Gastroesophageal sphincter (tissue), 3 donors: ENCODE measurements around the gene HOXD13.

Experiments
- POLR2A ChIP-seq, 2 donors: fragments of 450-650 bp; IDR thresholded peaks; one replicate each; pipeline ENCODE4 v1.6.1; 2017; ENCODE audit warnings: antibody characterized with exemption in 2 of 2, mild to moderate bottlenecking in 2 of 2, moderate library complexity in 1 of 2
- POLR2AphosphoS5 ChIP-seq: sonication (generic); formaldehyde crosslinking; IDR thresholded peaks from one replicate; pipeline ENCODE4 v1.6.1; 2017; ENCODE audit warnings: antibody characterized with exemption
- TF ChIP-seq, protein P1 (sequence below), 4 experiments: fragments of 200-600 bp in 2 of 4; fragments of 450-650 bp in 2 of 4; sonication (generic) in 1 of 4; IDR thresholded peaks; one replicate each; pipeline ENCODE4 v1.5.1; 2017 to 2019; ENCODE audit warnings: antibody characterized with exemption in 4 of 4, mild to moderate bottlenecking in 2 of 4, moderate library complexity in 2 of 4

DNA sequence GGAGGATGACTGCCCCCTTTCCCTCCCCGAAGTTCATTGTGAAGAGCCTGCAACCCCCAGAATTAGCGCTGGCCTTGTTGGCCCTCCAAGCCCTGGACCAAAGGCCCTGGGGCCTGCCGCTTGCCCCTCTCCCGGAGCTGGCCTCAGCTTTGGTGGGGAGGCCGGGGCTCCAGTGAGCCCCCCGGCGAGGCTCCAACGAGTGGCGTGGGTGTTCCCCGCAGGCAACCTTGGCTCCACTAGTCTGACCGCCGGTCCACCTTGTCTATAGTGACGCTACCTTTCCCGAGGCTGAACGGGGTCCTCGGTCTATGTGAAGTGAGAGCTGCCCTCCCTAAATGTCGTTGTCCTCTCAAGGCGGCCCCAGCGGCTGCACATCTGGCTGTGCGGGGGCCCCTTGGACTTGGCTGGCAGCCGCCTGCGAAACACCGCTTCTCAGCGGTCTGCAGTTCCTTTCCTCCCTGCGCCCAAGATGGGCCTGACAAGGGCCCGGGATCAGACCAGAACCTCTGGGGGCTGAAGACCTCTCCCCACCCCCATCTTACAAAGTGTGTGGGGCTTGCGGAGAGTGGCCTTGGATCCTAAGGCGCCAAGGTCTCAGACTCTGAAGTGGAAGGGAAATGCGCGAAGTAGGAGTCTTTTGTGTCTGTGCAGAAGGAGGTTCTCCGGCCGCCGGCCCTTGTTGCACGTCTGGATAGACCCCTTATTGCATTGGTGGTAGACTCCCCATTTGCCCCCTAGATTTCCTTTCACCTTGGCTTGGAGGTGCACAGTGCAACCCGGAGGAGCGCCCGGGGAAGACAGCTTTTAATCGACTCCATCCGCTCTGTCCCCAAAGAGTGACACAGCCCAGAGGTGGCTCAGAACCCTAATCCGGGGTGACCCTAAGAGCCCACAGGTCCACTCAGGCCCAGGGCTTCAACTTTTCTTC lies 20.1 kb downstream of the HOXD13 start:
- TF ChIP-seq POLR2A (IDR thresholded peaks at IDR 0.05) (no peak), POLR2AphosphoS5 (no peak)
- TF ChIP-seq, protein P1, sequence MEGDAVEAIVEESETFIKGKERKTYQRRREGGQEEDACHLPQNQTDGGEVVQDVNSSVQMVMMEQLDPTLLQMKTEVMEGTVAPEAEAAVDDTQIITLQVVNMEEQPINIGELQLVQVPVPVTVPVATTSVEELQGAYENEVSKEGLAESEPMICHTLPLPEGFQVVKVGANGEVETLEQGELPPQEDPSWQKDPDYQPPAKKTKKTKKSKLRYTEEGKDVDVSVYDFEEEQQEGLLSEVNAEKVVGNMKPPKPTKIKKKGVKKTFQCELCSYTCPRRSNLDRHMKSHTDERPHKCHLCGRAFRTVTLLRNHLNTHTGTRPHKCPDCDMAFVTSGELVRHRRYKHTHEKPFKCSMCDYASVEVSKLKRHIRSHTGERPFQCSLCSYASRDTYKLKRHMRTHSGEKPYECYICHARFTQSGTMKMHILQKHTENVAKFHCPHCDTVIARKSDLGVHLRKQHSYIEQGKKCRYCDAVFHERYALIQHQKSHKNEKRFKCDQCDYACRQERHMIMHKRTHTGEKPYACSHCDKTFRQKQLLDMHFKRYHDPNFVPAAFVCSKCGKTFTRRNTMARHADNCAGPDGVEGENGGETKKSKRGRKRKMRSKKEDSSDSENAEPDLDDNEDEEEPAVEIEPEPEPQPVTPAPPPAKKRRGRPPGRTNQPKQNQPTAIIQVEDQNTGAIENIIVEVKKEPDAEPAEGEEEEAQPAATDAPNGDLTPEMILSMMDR (IDR thresholded peaks at IDR 0.05) = no peak
